HepG2 (cell line): ENCODE measurements around the gene ZPR1. TPM values are rescaled to one million over a fixed set of nuclear protein-coding genes. Genes with fewer than 3 reads are reported as not detected.
A peak's percentile ranks its signal among the peaks of the same experiment; 100 is the strongest.

Source experiments
- ATAC-seq: fragments of 200-7000 bp; cut with Tn5 transposase; 3 replicates; pipeline ENCODE4 v1.9.1; 2020; ENCODE audit warnings: mild to moderate bottlenecking, moderate library complexity
- BruUV-seq: library from RNA; stranded (reverse); fragments of 400-500 nt; replicated peaks from 2 replicates; lab custom pipeline; 2021; lab: Mats Ljungman, UMichigan
- CTCF ChIA-PET: fragments of 300-600 bp; formaldehyde crosslinking; extraction: SDS; loops from one replicate; lab custom pipeline; 2021; ENCODE audit warnings: low total read pairs, inconsistent platforms, low intra/inter-chr PET ratio; lab: Yijun Ruan, JAX
- POLR2A ChIA-PET: fragments of 350-600 bp; sonication (Branson Sonifier 250); formaldehyde crosslinking; loops from one replicate; lab custom pipeline; 2020; ENCODE audit warnings: antibody characterized with exemption, inconsistent platforms; lab: Yijun Ruan, JAX
- DNase-seq: peaks from one replicate; pipeline ENCODE4 v3.0.0-alpha.2; 2015; ENCODE audit warnings: low spot score
- FAIRE-seq: peaks from 3 replicates; lab custom pipeline; 2011; peaks lifted over from hg19 to GRCh38; lab: Jason Lieb, UNC
- H2AFZ ChIP-seq: one replicate; pipeline ENCODE4 v1.6.1; 2011; ENCODE audit warnings: low read length, inconsistent platforms
- H3K27ac ChIP-seq: fragments of 300-600 bp; 3 replicates; pipeline ENCODE4 v1.8.0; 2011; ENCODE audit warnings: mixed run types, mild to moderate bottlenecking, mixed read lengths, low read length, inconsistent platforms; ENCODE audit not compliant: insufficient read depth; ENCODE audit errors: extremely low read length
- H3K27me3 ChIP-seq, 2 experiments: fragments of 200-600 bp in 1 of 2; 2 replicates in 1 of 2; 3 replicates in 1 of 2; pipeline versions ENCODE4 v1.6.0 to v1.8.0; 2011; ENCODE audit warnings: low read length in 2 of 2, mild to moderate bottlenecking in 2 of 2, moderate library complexity in 2 of 2, inconsistent platforms in 1 of 2; ENCODE audit not compliant: insufficient read depth in 2 of 2, control insufficient read depth in 1 of 2
- H3K36me3 ChIP-seq, 2 experiments: fragments of 200-600 bp in 1 of 2; replicated peaks in 1 of 2; 2 replicates in 1 of 2; 3 replicates in 1 of 2; pipeline versions ENCODE4 v1.5.1 to v1.8.0; 2011; ENCODE audit warnings: low read length in 2 of 2, inconsistent platforms in 1 of 2; ENCODE audit not compliant: insufficient read depth in 2 of 2, control insufficient read depth in 1 of 2
- H3K4me1 ChIP-seq: 2 replicates; pipeline ENCODE4 v1.5.1; 2012; ENCODE audit warnings: low read length, inconsistent platforms; ENCODE audit not compliant: insufficient read depth
- H3K4me2 ChIP-seq: 2 replicates; pipeline ENCODE4 v1.6.0; 2011; ENCODE audit warnings: low read depth, low read length, inconsistent platforms
- H3K4me3 ChIP-seq, 3 experiments: fragments of 200-600 bp in 1 of 3; sonication (generic), shearing (Covaris generic) in 1 of 3; replicated peaks in 1 of 3; 2 replicates each; pipeline ENCODE4 v1.5.1; 2011 to 2016; ENCODE audit warnings: low read length in 3 of 3, inconsistent platforms in 2 of 3, low read depth in 2 of 3, mild to moderate bottlenecking in 2 of 3, control low read depth in 1 of 3, mixed read lengths in 1 of 3; ENCODE audit not compliant: insufficient read depth in 1 of 3
- H3K79me2 ChIP-seq: one replicate; pipeline ENCODE4 v1.6.1; 2011; ENCODE audit warnings: low read length, inconsistent platforms; ENCODE audit not compliant: insufficient read depth
- H3K9ac ChIP-seq: 2 replicates; pipeline ENCODE4 v1.6.0; 2011; ENCODE audit warnings: mild to moderate bottlenecking, low read depth, low read length, inconsistent platforms; ENCODE audit not compliant: insufficient read depth
- H3K9me3 ChIP-seq: 2 replicates; pipeline ENCODE4 v1.5.1; 2012; ENCODE audit warnings: mild to moderate bottlenecking, low read length
- H4K20me1 ChIP-seq: 2 replicates; pipeline ENCODE4 v1.6.0; 2011; ENCODE audit warnings: inconsistent platforms, mild to moderate bottlenecking, low read length, moderate library complexity; ENCODE audit not compliant: insufficient read depth
- GMEB1 ChIP-seq: sonication (generic); formaldehyde crosslinking; IDR thresholded peaks from 2 replicates; pipeline ENCODE4 v1.5.1; 2020; ENCODE audit warnings: missing genetic modification reagents, mild to moderate bottlenecking, borderline replicate concordance
- PRPF4 ChIP-seq: fragments of 200-400 bp; formaldehyde crosslinking; IDR thresholded peaks from 2 replicates; pipeline ENCODE4 v1.6.1; 2016; ENCODE audit warnings: low read length, low read depth; ENCODE audit not compliant: poor library complexity, severe bottlenecking
- RXRB ChIP-seq: IDR thresholded peaks from 2 replicates; pipeline ENCODE4 v1.6.1; 2016; ENCODE audit warnings: borderline replicate concordance, missing genetic modification reagents, missing compliant biosample characterization
- ZNF350 ChIP-seq: sonication (generic); formaldehyde crosslinking; IDR thresholded peaks from 2 replicates; pipeline ENCODE4 v1.4.0; 2020; ENCODE audit warnings: mild to moderate bottlenecking, low read depth, missing genetic modification reagents, borderline replicate concordance
- ZNF598 ChIP-seq: sonication (generic); formaldehyde crosslinking; IDR thresholded peaks from 2 replicates; pipeline ENCODE4 v1.5.1; 2020; ENCODE audit warnings: mild to moderate bottlenecking, missing genetic modification reagents, borderline replicate concordance
- ZNF747 ChIP-seq: sonication (generic); formaldehyde crosslinking; IDR thresholded peaks from 2 replicates; pipeline ENCODE4 v1.8.1; 2023; ENCODE audit warnings: missing genetic modification reagents, mild to moderate bottlenecking, borderline replicate concordance
- ZNF761 ChIP-seq: sonication (generic); formaldehyde crosslinking; conservative IDR thresholded peaks from 2 replicates; pipeline ENCODE4 v1.4.0; 2020; ENCODE audit warnings: mild to moderate bottlenecking, missing genetic modification reagents
- WGBS: methylation state at CpG from one replicate; pipeline ENCODE4 v1.1.6; 2017; ENCODE audit warnings: low lambda C conversion rate; 5-methylcytosine and 5-hydroxymethylcytosine counted together
- in situ Hi-C: cut with HindIII; loops from 2 replicates; pipeline ENCODE4 v1.10.0; 2017; ENCODE audit warnings: low pct_unique_long_range_greater_than_20kb; ENCODE audit not compliant: extremely low pct_ligation_motif_present
- intact Hi-C: fragments of 100-400 bp; cut with micrococcal nuclease; formaldehyde crosslinking; loops from one replicate; pipeline ENCODE4 v1.10.0; 2022; ENCODE audit not compliant: unreplicated experiment
- polyA plus RNA-seq, 8 experiments: library from polyadenylated mRNA; depleted of rRNA in 3 of 8; stranded (reverse) in 7 of 8; unstranded in 1 of 8; fragments of >200 nt; fragmentation: Illumina TruSeq in 4 of 8; extraction: Trizol in 4 of 8; gene quantifications; 2 replicates each; pipeline versions ENCODE4 v1.2.1 to v1.2.3, GENCODE V29; 2011 to 2016; ENCODE audit warnings: low read depth in 4 of 8, missing spikeins in 1 of 8, mixed read lengths in 1 of 8; ENCODE audit not compliant: insufficient read depth in 1 of 8
- total RNA-seq, 5 experiments: library from RNA; depleted of rRNA; stranded (reverse); fragments of >200 nt; fragmentation: Illumina TruSeq; extraction: Trizol; gene quantifications; 2 replicates each; pipeline ENCODE4 v1.2.3, GENCODE V29; 2016; ENCODE audit warnings: low read depth in 1 of 5
- TF ChIP-seq, protein P1 (sequence below): sonication (generic); formaldehyde crosslinking; IDR thresholded peaks from 2 replicates; pipeline ENCODE4 v1.4.0; 2020; ENCODE audit warnings: missing genetic modification reagents, borderline replicate concordance

The ZPR1 gene
- total and polyA plus RNA-seq, 2 of the 13 experiments (the other 11 are each of a cell fraction or from before 2014, with no cell fraction given): 40.0 to 79.3 TPM

- POLR2A ChIA-PET: interaction anchor here (8.7 to 18.4 kb wide), 4 partner anchors 9 to 29 kb away, joined by 105 to 1365 read pairs (median 570); partner anchors contain the start of genes APOA1, APOA5 and ZPR1
- 80% methylated on average over 3 of the region's 5 CpGs for WGBS
- Histone ChIP-seq H3K9me3 (no peaks in the 10 kb centered on the region), H3K27me3 (no peaks in the 10 kb centered on the region), H2AFZ (no peak overlapping the region), H3K9ac (no peak overlapping the region), H3K36me3 (no peaks in the 10 kb centered on the region), H3K4me2 (no peak overlapping the region), H3K79me2 (no peaks in the 10 kb centered on the region), H4K20me1 (no peaks in the 10 kb centered on the region), H3K4me1 (peaks cover 61% of the 10 kb centered on the region), H3K27ac (no peak overlapping the region), H3K4me3 (no peak overlapping the region)
- CTCF ChIA-PET: no interaction called here
- no TSS peak for BruUV-seq
- ATAC-seq (no peak), DNase-seq (no peak), FAIRE-seq (no peak)
- intact Hi-C loops: no loop called here
- in situ Hi-C loops: no loop called here
- TF ChIP-seq GMEB1: no peak
- no peak for TF ChIP-seq ZNF350 (CRISPR knock-in tag)
- TF ChIP-seq PRPF4: no peak
- TF ChIP-seq ZNF747 (CRISPR knock-in tag): no peak
- TF ChIP-seq ZNF598 (CRISPR knock-in tag): 0 out of 2 replicates have a peak, but pooled peaks have one; percentile 68
- TF ChIP-seq, protein P1, sequence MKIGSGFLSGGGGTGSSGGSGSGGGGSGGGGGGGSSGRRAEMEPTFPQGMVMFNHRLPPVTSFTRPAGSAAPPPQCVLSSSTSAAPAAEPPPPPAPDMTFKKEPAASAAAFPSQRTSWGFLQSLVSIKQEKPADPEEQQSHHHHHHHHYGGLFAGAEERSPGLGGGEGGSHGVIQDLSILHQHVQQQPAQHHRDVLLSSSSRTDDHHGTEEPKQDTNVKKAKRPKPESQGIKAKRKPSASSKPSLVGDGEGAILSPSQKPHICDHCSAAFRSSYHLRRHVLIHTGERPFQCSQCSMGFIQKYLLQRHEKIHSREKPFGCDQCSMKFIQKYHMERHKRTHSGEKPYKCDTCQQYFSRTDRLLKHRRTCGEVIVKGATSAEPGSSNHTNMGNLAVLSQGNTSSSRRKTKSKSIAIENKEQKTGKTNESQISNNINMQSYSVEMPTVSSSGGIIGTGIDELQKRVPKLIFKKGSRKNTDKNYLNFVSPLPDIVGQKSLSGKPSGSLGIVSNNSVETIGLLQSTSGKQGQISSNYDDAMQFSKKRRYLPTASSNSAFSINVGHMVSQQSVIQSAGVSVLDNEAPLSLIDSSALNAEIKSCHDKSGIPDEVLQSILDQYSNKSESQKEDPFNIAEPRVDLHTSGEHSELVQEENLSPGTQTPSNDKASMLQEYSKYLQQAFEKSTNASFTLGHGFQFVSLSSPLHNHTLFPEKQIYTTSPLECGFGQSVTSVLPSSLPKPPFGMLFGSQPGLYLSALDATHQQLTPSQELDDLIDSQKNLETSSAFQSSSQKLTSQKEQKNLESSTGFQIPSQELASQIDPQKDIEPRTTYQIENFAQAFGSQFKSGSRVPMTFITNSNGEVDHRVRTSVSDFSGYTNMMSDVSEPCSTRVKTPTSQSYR: no peak
- no peak for TF ChIP-seq ZNF761 (CRISPR knock-in tag)
- TF ChIP-seq RXRB (CRISPR knock-in tag): no peak
These were observed 34.8 kb upstream of the ZPR1 start for GRCh38 chr11:116822575-116822974.
